Hematopoietic multipotent progenitor cell (in vitro differentiated cells): ENCODE measurements around the gene NLK. TPM values are rescaled to one million over a fixed set of nuclear protein-coding genes. Genes with fewer than 3 reads are reported as not detected.
A peak's percentile ranks its signal among the peaks of the same experiment; 100 is the strongest.

ENCODE experiments used
- DNase-seq, 3 donors: peaks; one replicate each; pipeline ENCODE4 v3.0.0-alpha.2; 2011 to 2015; ENCODE audit warnings: low read depth in 2 of 3, low spot score in 2 of 3
- total RNA-seq: library from RNA; depleted of rRNA; stranded (reverse); fragments of >200 nt; gene quantifications from one replicate; pipeline ENCODE4 v1.2.3, GENCODE V29; 2012

NLK gene
- total RNA-seq, 1 donor = 45.8 TPM

DNA sequence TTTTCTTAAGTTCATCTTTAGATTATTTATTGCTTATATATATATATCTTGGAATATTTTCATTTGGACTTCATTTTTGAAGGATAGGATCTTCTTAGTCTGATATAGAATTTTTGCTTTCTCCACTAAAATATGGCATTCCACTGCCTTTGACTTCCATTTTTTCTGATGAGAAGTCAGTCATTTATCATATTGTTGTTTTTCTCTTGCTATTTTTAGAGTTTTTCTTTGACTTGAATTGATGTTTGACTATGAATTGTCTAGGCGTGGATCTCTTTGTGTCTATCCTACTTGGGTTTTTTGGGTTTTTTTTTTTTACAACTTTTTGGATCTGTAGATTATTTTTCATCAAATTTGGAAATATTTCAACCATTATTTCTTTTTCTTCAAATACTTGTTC, 67.7 kb downstream of the NLK start:
- no peak for DNase-seq

DNA sequence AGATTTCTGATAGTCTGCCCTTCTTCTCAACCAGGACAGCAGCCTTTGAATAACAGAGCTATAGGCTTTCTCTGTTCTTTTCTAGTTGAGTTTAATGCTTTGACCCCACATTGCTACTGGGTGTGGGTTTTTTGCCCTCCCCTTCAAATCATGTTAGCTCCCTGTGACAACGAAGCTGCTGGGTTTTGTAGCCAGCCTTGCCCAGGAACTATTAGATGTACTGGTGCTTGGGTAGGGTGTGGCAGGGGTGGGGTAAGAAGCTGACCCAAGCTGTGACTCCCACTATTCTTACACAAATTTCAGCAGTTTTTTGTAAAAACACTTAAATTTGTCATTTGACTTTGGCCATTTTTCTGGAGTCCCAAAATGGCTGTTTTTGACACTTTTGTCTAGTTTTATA, 69.7 kb downstream of the NLK start:
- DNase-seq = no peak

DNA sequence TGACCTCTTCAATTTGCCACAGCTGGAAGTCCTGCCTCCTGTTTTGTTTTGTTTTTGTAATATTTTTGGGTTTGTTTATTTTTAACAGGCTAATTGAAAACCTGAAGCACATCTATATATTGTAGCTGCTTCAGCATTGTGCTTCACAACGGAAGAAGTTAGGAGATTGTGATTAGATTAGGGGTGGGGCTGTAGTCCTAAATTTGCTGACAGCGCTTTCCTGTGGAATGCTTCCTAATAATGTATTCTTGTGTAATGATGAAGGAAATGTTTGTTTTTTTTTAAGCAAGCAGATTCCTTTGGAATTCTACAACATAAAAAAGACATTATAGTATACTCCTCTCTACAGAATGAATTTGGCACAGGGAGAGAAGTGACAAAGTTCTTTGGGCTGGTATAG, 70.1 kb downstream of the NLK start:
- DNase-seq = no peak

DNA sequence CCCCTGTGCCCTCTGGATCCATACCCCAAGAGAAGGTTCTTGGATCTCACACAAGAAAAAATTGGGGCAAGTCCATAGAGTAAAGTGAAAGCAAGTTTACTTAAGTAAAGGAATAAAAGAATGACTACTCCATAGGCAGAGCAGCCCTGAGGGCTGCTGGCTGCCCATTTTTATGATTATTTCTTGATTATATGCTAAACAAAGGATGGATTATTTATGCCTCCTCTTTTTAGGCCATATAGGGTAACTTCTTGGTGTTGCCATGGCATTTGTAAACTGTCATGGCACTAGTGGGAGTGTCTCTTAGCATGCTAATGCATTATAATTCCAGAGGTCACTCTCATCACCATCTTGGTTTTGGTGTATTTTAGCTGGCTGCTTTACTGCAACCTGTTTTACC, 70.8 kb downstream of the NLK start:
- no peak for DNase-seq

DNA sequence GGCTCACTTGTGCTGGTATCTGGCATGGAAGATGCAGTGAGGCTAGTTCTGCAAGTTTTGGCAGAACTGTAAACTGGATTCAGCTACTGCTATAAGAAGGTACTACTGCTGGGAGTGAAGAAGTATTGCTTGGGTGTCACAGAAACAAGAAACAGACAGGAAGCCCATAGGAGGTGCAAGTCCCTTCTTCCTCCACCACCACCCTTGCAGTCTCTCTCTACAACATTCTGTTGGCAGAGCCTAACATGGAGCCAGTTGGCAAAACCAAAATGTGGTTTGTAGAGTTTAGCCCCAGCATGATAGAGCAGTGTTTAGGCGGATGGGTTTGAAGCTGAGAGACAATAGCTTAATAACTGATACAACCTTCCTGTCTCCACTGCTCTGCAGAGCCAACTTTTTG, 72.6 kb downstream of the NLK start:
- no peak for DNase-seq

DNA sequence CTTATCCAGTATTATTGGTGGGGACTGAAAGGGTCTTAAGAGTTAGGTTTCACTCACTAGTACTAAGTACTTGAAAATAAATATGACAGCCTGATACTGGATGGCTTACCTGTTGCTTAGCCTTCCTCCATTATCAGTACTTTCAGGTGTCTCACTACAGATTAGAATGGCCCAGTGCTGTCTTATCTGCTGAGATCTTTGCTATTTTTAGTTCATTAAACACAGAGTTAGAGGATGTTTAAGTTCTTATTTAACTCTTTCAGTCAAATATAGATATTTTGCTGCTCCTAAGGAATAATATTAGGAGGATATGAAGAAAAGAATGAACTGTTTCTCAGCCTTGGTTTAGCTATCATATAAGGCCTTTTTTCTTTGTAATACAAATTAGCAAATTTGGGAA, 74.8 kb downstream of the NLK start:
- DNase-seq = no peak

DNA sequence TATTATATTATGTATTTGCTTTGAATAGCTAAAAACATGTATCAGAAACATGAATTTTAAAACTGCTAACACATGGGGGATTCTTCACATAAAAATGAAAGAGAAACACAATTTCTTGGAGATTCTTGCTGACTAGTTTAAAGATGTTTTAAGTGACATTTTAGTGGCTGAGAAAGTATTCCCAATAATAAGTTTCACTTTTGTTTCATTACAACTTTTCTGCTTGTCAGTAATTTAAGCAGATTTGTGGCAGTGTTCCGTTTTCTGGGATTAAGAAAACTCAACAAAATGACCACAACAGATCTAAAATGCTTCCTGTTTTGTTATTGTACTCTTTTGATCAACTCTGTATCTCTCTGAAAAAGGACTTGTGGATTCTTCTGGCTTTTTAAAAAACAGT, 75.9 kb downstream of the NLK start:
- peak in 2 of 3 donors; percentile 37 to 63 for DNase-seq

DNA sequence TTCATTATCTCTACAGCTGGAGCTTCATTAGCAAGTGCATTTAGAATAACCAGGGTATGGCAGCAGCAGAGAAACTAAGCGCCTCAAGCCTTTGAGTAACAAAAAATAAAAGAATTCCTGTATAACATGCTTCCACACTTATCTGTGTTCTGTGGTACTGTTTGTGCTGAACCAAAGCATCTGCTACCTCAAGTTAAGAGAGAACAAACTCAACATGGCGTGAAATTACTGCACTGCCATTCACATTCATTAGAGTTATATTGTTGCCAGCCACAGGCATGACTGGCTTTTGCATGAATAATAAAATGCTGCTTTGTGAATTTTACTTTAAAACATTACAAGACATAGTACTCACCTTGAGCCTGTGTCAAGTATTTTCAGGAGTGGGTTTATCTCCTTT, 76.6 kb downstream of the NLK start:
- no peak for DNase-seq

DNA sequence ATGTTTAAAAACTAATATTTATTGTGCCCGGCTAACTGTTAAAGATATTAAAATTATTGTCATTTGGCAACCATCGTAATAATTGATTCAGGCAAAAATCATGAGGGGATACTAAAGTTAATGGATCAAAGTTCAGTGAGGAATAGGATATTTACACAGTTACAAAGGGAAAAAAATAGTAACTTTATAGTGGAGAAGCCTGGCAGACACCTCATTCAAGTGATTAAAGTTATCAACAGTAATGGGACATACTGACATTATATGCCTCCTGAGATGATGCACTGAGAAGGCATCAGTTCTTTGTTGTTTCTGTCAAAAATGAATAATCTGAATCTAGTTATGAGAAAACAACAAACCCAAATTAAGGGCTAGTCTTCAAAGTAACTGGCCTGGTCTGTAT, 77.1 kb downstream of the NLK start:
- DNase-seq = no peak

DNA sequence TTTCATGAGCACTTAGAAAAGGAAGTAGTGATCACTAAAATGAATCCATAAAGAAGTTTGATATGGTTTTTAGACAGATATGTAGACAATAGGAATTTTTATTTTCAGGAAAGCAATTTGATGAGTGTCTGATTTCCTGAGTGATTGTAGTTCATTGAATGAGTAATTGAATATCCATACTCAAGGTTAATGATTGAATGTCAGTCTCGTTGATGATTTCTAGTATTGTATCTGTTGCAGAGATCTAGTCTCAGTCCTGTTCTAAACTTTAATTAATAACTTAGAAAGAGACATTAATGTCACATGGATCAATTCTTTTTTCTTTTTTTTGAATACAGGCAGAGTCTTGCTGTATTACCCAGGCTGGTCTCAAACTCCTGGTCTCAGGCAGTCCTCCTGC, 78.3 kb downstream of the NLK start:
- no peak for DNase-seq

DNA sequence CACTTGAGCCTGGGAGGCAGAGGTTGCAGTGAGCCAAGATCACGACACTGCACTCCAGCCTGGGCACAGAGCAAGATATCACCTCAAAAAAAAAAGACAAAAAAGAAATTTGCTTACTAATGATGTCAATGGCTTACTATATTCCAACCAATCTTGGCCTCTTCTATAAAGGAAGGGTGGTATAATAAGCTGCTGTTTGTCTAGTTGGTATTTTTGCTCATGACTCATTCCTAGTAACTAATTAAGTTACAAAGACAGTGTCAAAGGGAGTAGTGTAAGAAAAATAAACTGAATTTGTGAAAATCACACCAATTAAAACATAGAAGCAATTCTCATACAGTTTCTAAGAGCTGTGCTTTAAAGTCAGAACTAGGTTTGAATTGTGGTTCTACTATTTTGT, 82.5 kb downstream of the NLK start:
- no peak for DNase-seq

DNA sequence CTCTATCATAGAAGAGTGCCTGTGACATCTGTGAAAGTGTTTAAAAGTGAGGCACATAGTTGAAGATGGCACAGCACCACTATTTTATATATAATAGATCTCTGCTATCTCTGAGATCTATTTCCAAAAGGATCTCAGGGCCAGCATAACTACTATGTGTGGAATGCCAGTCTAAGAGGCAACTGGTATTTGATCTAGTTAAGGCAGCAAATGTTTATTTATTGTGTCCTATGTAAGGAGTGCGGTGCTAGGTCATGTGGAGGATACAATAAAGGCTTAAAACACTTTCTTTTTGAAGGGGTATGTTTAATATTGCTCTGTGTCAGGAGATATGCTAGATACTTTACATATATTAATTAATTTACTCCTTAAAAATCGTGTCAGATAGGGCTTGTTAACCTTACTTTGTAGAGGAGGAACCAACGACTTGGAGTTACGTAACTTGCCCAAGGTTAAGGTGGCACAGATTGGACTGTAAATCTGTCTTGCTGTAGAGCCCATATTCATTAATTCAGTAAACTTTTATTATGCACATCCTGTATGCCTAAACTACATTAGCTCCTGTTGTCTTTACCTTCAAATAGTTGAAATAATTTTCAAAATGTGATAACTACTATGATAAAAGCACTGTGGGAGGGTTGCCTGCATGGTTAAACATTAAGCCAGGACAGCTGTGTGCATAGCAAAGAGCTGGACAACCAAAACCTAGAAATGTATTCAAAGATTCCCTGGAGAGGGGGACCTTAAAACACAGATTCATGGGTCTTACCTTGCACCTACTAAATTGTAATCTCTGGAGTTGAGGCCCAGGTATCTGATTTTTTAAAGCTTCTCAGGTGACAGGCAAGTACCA, 83.3 kb downstream of the NLK start:
- no peak for DNase-seq

DNA sequence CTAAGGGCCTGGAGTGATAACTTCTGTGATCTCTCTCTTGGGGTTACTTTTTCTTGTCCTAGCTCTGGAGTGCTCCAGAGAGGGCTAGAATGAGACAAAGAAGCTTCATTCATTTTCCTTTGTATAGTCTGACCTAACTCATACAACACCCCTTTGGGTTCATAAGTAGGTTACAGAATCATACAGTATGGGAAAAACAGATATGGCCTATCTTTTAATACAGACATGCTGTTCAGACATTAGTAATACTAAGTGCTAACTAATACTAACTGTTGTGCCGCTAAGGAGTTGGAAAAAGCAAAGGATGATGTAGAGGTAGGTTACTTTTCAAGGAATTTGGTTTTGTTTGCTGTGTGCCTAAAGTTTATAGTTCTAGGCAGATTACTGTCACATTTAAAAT, 84.7 kb downstream of the NLK start:
- no peak for DNase-seq

DNA sequence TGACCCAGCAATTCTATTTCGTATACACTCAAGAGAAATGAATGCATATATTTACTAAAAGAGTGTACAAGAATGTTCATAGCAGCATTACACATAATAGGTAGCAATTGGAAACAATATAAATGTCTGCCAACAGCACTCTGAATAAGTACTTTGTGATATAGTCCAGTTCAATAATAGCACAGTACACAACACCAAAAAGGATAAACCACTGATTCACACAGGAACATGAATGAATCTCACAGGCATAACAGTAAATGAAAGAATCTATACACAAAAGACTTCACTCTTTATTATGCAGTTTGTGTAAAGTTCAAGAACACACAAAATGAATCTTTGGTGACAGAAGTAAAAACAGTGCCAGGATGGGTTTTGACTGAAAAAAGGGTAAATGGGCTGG, 86.3 kb downstream of the NLK start:
- no peak for DNase-seq

DNA sequence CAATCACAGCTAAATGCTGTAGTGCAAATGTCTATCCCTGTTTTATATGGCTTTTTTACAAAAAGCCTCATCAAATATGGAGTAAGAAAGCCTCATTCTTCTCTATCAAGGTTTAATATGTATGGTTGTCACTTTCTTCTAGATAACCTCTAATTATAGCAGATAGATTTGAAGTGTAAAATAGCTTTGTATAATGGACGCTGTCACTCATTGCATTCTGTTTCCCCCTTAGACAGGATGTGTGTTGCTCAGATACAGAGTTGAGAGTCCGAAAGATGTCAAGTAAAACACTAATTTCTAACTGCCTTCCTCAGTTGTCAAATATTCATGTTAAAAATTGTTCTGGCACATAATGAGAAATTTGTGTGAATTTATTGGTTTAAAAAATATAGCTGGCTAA, 88.0 kb downstream of the NLK start:
- DNase-seq = peak in 1 of 3 donors; percentile 36

DNA sequence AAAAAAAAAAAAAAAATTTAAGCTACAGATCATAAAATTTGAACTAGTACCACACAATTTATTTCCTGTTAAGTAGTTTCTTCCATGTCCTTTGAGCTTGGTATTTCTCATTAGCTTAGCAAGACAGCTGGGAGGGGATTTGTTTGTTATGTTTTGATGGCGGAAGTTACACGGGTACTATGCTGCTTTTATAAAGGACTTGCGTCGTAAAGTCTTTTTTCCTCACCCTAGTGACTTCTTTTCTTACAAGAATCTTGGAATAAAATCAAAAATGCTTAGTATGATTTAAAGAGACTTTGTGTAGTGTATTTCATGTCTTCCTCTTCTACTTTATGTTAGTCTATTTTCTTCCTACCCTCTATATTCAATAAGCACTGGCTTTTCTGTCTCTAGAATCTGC, 89.1 kb downstream of the NLK start:
- DNase-seq = no peak

DNA sequence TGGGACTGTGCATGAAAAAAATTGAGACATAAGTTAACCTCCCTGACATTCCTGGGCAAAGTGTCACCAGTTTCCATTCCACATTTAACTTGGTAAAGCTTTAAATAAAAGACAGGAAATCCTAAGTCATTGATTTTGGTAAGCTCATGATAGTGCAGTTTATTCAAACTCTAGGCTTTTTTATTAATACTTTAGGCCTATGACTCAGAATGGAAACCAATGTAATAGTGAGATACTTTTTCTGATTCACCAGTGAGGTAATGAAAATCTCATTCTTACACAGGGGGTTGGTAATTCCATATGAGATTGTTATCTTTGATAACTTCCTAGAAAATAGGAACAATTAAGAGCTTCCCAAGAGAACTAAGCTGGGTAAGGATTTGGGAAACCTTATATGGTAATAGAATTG, 91.1 kb downstream of the NLK start:
- DNase-seq = no peak

DNA sequence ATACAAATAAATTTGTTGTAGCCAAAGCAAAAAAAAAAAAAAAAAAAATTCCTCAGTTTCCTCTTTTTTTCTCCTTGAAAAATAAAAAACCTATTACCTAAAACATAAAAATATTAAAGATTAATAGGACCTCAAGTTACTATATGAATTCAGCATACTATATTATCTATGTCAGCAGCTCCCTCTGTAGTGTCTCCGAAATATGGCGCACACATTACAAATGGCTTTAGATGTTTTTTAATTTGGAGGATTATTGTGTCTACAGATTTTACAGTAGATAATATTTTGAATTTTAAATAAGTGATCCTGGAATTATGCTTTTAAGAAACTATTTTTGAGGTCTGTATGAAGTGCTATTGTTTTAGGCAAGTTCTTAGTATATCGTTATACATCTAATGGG, 94.4 kb downstream of the NLK start:
- DNase-seq = no peak

DNA sequence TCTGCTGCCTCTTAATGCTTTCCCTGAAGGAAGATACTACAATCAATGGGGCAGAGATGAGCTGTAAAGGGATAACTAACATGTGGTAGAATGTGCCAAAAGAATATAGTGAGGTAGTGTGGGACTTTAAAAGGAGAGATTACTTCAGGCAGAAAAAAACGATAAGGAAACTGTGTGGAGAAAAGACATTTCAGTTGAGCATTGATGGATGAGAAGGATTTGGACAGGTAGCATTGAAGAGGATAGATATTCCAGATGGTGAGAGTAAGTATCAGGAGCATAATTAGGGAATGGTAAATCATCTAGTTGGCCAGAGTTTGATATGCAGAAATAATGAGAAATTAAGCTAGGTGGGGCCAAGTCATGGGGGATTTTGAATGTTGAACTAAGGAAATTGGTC, 97.3 kb downstream of the NLK start:
- DNase-seq = no peak

DNA sequence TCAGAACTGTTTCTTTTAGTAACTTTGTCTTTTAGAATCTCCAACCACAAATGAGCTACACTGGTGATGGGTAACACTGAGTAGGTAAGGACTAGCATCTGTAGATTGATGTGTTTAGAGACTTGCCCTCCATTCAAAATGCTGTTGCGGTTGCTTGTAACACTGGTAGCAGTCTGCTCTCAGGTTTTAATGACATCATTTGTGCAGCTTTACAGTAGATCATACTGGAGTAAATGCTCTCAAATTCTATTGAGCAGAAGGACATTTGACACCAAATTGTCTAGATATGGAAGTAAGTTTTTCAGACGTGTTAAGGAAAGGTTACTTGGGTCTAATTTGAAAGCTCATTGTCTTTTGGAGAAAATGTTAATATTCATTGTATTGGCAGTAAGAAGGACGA, 98.8 kb downstream of the NLK start:
- no peak for DNase-seq

DNA sequence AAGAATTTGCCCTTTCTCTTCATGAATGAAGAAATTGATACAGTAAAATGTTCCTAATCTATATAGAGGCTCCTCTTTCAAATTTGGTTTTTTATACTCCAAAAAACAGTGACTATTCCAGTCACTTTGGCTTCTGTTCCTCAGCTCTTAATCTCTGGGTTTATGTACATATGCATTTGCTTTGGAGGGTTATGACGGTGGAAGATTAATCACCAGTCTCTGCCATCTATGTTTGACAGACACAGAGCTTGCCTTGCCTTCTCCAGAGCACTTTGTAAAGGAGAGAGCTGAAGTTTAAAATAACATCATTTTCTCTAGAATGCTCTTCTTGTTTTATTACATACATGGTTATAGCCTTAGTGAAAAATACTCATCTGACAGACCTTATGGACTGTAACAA, 99.3 kb downstream of the NLK start:
- no peak for DNase-seq

DNA sequence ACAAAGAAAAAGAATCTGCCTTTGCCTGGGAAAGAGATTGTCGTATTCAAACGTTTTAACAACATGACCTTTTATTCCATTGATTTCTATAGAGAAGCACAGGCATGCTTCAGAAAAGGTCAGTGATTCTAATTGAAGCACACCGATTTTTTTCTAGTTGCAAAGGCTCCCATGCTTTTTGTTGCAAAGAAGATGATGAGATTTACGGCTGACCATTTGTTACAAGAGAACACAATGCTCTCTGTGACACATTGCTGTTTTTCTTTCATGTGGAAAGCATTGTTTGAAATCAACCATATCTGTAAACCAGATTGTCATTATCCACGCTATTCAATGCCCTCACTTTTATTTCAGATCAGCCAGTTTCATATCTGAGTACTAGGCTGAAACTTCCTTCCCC, 99.8 kb downstream of the NLK start:
- no peak for DNase-seq

DNA sequence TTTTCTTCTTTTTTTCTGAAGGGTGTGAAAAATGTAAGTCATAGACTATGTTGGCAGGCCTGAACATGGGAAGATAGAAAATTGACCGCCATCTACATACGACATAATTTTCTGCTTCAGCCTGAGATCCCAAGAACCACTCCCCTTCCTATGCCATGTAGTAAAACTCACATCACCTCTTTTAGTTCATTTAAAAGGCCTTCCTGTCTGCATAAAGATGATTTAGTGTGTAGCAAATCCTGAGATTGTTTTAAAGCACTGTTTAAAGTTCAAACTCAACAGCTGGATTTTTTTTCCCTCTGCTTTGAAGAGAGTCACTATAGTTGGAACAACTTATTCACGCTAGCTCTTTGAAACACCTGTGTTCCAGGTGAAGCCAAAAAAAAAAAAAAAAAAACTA, 101.5 kb downstream of the NLK start:
- no peak for DNase-seq
